Fibroblast of peridontal ligament (primary cell): ENCODE measurements around the gene ABCB9.

Experiments
- DNase-seq: peaks from one replicate; pipeline ENCODE4 v3.0.0-alpha.2; 2010; ENCODE audit errors: extremely low read depth

ABCB9 gene

DNA sequence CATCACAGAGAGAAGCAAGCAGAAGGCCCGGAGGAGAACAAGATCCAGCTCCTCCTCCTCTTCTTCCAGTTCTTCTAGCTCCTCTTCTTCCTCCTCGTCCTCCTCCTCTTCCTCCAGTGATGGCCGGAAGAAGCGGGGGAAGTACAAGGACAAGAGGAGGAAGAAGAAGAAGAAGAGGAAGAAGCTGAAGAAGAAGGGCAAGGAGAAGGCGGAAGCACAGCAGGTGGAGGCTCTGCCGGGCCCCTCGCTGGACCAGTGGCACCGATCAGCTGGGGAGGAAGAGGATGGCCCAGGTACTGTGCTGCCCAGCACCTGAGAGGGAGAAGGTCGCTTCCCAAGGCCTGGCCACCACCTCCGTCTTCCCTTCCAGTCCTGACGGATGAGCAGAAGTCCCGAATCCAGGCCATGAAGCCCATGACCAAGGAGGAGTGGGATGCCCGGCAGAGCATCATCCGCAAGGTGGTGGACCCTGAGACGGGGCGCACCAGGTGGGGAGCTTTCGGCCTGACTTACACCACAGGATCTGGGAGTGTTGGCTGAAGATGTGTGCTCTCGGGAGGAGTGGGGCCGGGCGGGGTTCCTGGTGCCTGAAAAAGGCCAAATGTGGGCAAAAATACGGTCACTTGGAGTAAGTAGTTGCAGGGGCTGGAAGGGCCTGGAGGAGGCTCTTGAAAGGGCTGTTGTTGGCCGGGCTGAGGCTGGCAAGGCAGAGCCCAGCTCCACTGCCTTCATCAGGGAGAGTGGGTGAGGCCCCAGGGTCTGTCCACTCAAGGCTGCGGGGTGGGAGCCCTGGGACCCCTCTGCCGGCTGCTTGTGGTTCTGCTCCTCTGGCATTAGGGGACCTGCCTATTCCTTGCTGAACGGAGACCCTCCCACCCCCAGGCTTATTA lies 15.6 kb upstream of the ABCB9 start:
- DNase-seq, result no peak

DNA sequence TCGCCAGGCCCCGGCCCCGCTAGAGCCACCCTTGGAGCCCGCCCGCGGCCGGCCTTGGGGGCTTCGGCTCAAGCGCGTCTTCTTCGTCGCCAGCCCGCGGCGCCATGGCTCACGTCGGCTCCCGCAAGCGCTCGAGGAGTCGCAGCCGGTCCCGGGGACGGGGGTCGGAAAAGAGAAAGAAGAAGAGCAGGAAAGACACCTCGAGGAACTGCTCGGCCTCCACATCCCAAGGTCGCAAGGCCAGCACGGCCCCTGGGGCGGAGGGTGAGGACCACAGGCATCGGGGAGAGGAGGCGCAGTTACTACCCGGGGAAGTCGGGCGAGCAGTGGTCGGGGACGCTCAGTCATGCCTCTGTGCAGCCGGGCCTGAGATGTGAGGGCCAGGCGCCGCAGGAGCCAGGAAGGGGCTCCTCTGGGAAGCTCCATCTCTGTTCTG lies 14.8 kb upstream of the ABCB9 start:
- peak; percentile 15 for DNase-seq

DNA sequence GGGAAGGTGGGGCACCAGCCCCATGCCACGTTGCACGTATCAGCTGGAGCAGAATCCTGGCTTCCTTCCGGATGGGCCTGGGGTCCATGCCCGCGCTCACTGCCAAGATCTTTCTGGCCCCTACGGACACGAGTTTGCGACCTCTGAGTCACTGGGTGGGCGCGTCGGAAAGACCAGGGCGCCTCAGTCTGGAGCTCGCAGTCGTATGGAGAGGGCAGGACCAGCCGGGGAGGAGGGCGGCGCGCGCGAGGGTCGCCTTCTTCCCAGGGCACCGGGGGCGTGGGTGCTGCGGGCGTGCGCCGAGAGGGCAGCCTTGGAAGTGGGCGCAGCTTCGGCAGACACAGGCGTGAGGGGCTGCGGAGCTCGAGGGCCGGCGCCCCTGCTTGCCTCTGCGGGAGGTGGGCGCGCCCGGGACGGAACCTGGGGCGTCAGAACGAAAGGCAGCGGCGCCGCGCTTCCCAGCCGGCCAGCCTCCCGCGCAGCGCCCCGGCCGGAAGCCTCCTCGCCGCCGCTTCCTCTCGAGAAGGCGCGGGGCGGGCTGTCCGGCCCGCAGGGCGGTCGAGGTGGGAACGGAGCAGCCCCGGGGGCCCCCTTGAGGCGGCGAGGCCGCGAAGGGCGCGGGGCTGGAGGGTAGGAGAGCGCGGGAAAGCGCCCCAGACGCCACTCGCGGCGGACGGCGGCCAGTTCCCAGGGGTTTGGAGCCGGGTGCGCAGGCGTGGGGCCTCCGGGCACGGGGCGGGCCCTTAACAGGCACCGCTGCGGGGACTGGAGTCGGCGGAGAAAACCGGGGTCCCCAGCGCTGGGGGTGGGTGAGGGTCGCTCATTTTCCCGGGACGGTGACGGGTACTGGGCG lies 14.1 kb upstream of the ABCB9 start, which contains the start of gene ARL6IP4:
TSS of gene ARL6IP4 (plus strand) at position 499 of the 853 bp plus-strand sequence. CDS start 459 bp downstream, outside the sequence.
- DNase-seq, result peak; percentile 45

DNA sequence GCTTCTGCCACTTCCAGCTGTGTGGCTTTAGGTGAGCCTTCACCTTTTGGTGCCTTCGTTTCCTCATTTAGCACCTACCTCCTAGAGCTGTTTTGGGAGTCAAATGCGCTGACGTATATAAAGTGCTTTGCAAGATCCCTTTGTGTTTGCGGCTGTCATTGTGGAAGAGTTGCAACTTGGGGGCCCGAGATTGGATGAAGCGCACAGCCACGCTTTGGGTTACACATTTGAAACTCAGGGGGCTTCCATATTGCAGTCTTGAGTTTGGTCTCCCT lies 13.6 kb upstream of the ABCB9 start:
- peak; percentile 25 for DNase-seq

DNA sequence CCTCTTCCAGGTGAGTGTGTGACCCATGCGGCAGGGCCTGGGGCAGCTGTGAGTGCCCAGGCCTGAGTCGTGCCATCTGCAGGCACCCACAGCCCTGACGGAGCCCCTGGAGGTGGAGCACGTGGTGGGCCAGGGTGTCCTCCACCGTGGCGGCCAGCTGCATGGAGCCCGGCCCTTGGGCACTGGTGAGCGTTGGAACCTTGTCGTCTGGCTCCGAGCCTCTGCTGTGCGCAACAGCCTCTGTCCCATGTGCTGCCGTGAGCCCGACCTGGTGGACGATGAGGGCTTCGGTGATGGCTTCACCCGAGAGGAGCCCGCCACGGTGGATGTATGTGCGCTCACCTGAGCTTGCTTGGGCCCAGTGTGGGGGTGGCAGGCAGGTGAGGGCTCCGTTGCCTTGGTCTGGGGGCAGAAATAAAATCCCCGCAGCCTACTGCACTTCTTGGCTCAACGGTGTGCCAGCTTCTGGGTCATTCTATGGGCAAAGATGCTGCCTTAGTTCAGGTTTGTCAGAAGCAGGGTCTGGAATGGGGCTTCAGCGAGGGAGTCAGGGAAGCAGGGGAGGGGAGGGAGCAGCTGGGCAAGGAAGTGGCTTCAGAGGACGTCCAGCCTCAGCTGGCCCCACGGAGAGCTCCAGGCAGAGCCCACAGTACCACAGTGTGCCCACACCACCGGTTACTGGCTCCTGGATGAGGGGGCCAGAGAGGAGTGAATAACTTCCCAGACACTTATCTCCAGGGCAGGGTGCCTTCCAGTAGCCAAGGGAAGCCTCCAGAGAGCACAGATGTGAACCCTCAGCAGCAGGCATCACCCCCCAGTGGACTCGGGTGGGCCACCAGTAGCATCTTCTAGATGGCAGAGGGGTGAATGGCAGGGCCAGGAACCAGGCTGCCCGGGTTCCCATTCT lies 13.0 kb upstream of the ABCB9 start:
- no peak for DNase-seq

DNA sequence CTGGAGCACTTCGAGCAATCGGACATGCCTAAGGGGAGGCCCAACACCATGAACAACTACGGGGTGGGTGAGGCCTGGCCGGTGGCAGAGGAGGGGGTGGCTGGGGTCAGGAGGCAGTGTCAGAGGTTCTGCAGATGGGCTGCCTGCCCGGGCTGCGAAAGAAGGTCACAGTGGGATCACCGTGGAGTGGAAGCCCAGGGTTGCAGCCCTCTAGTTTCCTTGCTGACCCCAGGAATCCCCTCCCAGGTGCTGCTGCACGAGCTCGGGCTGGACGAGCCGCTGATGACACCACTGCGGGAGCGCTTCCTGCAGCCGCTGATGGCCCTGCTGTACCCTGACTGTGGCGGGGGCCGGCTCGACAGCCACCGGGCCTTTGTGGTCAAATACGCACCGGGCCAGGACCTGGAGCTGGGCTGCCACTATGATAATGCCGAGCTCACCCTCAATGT lies 12.3 kb upstream of the ABCB9 start:
- DNase-seq, result no peak

DNA sequence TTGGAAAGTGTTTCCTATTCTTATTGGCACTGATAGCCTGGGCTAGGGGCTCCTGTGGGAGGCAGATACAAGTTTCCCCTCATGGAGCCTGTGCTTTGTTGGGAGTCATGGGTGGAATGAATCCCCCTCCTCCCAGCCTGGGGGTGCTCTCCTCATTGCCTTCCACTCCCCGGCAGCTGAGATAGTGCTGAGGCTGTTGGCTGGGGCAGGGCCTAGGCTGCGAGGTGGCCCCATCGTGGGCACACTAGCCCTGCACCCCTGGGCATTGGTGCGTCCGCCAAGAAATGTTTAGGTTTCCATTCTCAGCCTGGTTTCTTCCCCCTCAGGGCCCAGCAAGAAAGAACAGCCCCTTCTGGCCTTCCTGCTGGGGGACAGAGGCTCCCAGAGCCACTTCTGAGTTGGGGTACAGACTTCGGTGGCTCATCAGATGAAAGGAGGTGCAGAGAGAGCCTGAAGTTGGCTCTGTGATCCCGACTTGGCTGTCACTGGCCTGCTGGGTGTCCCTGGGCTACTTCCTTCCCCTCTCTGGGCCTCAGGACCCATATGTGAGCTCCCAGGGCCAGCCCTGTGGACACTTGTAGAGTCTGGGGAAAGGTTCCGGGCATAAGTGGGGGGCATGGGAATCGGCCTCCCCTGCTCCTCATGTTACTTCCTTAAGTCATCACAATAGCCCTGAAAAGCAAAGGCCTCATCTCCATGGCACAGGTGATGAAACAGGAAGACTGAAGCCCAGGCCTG lies 11.6 kb upstream of the ABCB9 start:
- DNase-seq, result no peak

DNA sequence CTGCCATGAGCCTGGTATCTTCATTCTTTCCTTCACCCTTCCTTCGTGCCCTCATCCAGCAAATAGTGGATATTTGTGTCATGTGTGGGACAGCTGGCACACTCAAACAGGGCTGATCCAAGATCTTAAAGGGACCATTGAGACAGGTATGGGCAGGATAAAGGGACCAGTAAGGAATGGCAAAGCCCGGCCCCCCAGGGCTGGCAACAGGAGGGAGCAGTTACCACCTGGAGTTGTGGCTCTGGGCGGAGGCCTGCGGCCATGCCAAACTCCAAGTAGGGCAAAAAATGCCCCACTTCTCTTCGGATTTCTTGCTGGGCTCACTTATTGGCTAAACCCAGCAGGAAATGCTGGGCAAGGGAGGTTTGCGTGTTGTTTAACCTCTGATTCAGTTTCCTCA lies 10.9 kb upstream of the ABCB9 start:
- DNase-seq, result no peak

DNA sequence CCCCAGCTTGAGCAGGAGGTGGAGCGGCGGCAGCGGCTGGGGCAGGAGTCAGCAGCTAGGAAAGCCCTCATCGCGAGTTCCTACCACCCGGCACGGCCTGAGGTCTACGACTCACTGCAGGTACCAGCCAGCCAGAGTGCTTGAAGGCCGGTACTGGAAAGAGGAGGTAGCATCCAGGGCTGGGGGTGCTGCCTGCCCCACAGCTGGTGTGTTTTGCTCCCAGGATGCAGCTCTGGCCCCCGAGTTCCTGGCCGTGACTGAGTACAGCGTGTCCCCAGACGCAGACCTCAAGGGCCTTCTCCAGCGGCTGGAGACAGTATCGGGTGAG lies 10.3 kb upstream of the ABCB9 start:
- no peak for DNase-seq

DNA sequence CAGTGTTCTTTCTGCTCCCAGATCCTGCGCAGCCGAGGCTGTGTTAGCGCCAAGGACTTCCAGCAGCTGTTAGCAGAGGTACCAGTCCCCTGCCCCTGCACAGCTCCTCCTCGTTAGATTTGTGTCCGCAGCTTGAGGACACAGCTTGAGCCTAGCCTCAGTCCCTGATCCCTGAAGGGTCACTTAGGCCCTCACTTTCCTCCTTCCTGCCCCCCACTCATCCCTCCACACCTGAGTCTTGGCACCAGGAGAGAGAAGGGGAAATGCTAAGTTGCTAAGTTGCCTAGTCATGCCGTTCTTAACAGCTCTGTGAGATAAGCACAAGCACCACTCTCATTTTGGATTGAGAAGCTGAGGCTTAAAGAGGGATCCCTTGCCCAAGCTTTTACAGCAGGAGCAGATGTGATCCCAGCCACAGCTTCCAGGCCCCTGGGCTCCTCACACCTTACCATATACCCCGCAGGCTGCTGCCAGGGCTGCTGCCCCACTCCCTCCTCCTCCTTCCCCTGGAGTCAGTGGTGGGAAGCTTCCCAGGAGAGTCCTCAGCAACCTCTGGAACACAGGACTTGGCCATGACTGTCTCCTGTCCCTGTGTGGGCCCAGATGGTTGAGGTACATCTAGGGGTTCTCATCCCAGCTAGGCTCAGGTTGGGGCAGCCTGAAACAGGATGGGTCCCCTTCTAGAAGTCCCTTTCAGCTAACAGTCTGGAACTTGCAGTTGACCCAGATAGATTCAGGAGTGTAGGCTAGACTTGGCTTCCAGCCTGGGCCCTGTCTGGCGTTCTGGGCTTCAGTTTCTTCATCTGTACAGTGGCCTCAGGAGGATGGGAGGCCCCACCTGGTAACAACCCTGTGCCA lies 9.8 kb upstream of the ABCB9 start:
- DNase-seq, result no peak

DNA sequence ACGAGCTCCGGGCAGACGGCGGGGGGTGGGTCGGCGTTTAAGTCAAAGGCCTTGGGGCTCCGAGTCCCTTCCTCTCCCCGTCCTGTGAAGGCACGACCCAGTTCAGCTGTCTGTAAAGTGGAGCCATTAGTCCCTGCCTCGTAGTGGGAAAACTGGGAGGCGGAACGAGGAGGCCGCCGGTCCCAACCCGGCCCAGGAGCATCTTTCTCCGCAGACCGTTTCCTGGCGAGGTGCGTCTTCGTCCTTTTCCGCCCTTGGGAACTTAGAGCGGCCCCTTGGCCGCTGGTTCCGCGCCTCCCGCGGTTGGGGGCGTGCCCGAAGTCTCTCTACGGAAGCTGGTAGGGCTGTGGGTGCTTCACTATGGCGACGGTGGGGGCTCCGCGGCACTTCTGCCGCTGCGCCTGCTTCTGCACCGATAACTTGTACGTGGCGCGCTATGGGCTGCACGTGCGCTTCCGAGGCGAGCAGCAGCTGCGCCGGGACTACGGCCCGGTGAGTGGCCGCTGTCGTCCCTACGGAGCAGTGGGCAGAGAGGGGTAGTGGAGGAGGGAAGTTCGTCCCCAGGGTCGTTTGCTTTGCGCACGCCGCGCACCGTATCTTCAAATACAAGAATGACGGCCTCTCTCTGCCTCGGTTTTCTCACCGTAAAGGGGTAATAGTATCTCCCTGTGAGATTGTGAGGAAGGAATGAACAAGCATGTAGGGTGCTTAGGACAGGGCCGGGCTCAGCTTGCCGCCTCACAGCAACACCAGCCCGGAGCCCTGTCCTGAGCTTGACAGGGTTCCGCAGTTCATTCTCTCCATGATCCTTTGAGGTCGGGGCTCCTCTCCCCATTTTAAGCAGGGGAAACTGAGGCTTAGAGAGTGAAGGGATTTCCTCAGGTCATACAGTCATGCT lies 8.9 kb upstream of the ABCB9 start, which contains the start of gene OGFOD2:
TSS of gene OGFOD2 (plus strand) at position 353 of the 898 bp plus-strand sequence. CDS start at position 361, 8 bp downstream.
- DNase-seq, result peak; percentile 88

DNA sequence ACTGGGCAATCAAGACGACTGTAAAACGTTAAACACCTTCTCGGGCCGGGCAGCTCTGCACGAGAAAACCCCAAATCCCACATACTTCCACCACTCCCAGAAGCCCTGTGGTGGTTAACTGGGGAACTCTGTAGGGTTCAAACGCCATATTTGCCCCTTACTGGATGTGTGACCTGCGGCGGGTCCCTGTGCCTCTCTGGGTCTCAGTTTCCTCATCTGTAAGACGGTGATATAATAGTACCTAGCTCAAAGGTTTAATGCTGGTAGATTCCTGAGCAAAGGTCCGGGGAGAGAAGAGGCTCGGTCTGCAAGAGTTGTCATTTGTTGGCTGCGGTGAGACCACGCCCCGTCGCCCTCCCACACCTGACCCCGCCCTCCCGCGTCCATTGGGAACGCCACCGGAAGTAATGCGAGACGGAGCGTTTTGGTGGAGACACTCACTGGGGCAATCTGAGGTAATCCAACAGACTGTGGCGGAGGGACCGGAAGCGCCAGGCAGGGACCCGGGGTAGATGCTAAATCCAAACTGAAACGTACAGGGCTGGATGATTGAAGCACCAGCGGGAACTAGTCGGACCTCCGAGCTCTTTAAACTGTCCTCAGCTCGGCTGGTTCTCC lies 8.1 kb upstream of the ABCB9 start:
- DNase-seq, result peak; percentile 98

DNA sequence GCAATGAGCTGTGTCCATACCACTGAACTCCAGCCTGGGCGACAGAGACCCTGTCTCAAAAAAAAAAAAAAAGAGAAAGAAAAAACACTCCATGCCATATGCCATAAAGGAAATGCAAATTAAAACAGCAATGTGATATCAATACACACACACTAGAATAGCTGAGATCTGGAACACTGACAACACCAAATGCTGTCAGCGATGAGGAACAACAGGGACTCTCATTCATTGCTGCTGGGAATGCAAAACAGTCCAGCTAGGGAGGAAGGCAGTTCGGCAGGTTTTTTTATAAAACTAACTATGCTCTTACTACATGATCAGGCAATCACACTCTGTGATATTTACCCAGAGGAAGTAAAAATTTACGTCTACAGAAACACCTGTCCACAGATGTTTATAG lies 3.4 kb upstream of the ABCB9 start:
- DNase-seq, result no peak

DNA sequence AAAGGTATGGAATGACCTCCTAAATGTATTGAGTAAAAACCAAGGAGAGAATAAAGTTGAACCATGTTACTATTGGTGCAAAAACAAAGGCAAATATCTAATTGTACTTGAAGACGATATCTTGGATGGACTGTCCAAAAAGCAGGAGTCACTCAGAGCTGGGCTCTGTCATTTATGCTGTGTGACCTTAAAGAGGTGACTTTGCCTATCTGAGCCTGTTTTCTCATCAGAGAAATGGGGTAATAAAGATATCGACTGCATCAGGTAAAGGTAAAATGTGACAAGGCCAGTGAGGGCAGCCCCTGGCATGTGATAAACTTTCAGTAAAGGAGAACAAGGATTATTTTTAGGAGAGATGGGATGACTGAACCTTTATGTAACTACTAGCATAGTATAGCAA lies 1.8 kb upstream of the ABCB9 start:
- no peak for DNase-seq

DNA sequence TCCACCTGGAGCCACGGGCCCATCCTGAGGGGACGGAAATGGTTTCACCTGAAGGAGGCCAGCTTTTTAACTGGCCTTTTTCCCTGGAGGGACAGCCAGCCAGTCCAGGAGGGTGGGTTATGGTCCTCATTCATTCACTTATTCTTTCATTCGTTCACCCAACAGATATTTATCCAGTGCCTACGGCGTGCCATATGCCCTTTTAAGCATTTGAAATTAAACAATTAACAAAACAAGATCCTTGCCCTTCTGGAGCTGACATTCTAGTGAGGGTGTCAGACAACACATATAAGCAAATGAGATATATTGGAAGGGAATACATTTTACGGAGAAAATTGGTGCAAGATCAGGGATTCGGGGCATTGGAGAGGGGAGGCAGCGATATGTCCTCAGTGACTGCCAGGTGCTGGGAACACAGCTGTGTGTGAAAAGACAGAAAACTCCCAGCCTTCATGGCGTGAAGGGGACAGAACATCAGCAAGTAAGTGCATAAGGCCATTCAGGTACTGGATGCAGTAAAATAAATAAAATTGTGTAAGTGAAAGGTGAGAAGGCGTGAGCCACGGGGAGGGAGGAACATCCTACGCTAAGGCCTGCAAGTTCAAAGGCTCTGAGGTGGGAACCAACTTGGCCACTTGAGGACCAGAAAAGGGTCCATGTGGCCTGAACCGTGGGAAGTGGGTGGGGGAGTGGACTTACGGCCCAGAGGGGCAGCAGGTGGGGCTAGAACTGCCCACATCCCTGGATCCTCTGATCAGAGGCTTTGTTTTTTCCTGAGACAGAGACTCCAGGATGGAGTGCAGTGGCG lies 684 bp upstream of the ABCB9 start:
- DNase-seq, result no peak

DNA sequence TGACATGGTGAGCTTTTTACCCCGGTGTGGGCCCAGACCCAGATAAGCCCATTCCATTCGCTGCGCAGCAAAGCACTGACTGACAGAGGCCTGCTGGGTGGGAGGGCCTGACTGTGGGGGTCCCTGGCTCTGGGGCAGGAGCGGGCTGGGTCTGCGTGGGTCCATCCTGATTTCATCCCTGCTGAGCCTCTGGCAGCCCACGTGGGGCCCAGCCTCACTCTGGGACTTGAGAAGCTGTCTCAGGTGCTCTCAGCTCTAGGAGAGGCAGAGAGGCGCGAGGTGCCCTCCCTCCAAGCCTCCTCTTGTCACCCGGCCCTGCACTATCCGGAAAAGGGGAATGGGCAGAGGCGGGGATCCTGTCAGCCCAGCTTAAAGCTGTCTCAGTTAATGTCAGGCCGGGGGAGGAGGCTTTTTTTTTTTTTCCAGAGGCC lies 927 bp downstream of the ABCB9 start:
- no peak for DNase-seq

DNA sequence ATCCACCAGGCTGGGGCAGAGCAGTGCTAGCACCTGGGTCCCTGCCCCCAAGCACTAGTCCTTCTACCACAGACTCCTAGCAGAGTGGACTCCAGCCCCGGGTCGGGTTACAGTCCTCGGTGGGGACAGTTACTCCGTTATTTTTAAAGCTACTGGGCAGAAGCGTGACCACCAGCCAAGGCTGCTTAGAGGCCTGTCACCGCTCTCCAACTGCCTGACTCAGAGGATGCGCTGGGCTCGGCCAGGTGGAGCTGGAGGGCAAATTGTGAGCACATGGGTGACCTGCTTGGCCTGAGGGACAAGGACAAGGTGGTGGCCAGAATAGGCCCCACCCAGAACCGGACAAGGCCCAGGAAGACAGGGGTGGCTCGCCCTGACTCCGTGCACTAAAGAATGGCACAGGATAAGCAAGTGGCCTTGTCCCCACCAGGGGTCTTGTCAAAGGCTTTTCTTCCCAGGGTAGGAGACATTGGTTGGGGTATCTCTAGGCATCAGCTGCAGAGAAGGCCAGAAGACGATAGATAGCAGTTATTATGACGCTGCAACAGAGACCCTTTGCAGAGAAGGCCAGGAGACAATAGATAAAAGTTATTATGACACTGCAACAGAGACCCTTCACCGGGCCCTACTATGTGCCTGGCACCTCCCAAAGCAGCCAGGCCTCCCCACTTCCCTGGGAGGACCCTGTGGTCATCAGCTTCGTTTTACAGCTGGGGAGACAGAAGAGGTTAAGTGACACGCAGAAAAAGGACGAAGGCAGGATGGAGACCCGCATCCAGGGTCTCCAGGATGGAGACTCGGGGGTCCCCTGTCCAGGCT lies 1.6 kb downstream of the ABCB9 start:
- DNase-seq, result no peak
